ENCODE measurements around the gene MOV10L1. TPM values are rescaled to one million over a fixed set of nuclear protein-coding genes. Genes with fewer than 3 reads are reported as not detected.
A peak's percentile ranks its signal among the peaks of the same experiment; 100 is the strongest.
"Not testable (repeated sequence)": the region's sequence is repeated elsewhere in the genome, so short reads cannot be mapped to it uniquely, and the experiment has no call there.

MOV10L1 gene
- total and polyA plus RNA-seq, 5 donors from 2014 or later, result not detected

DNA sequence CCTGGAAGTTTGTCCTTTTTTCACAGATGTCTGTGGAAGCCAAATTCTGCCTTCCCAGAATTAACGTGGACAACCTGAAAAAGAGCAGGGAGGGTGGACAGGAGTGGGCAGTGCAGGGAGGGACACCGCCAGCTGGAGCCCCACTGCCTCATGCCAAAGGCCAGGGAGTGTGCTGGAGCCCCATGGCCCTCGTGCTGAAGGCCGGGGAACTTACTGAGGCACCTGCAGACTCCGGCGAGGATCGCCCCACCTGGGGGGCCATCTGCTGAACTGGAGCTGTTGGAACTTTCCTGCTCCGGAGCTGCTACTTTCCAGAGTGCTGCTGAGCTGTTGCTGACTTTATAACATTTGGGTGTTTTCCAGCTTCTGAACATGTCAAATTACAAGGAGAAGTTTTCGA lies 35.2 kb downstream of the MOV10L1 start:
- H3K27me3 Mint-ChIP-seq, result peaks cover 35% of the 10 kb centered on the region
- peaks cover 2 to 31% (median 9%) of the 10 kb centered on the region in 7 donors for H3K9me3 Mint-ChIP-seq
- peaks cover 13 to 15% of the 10 kb centered on the region in 2 experiments for H3K9me3 ChIP-seq (ENCODE audit: control insufficient read depth in 2 of 2, low read length in 2 of 2)
- ATAC-seq (ENCODE audit: low read depth in 2 of 2) (no peak), DNase-seq (no peak)
- H3K4me3 Mint-ChIP-seq, result no peak overlapping the region
- H3K4me3 ChIP-seq (ENCODE audit: low read depth, low read length), result no peak overlapping the region
- H3K27ac Mint-ChIP-seq, result no peak overlapping the region
- H3K27ac ChIP-seq (ENCODE audit: insufficient read depth, low read length, poor library complexity, severe bottlenecking), result no peak overlapping the region
- peaks cover 3% of the 10 kb centered on the region for H3K27me3 ChIP-seq (ENCODE audit: control insufficient read depth, insufficient read depth, low read length)
- no peaks in the 10 kb centered on the region for H3K4me1 Mint-ChIP-seq
- peaks cover 11% of the 10 kb centered on the region for H3K36me3 Mint-ChIP-seq
- no peaks in the 10 kb centered on the region for H3K36me3 ChIP-seq (ENCODE audit: control insufficient read depth, insufficient read depth, low read length)
- no peaks in the 10 kb centered on the region for H3K4me1 ChIP-seq (ENCODE audit: control insufficient read depth, insufficient read depth, low read length, poor library complexity, severe bottlenecking)

DNA sequence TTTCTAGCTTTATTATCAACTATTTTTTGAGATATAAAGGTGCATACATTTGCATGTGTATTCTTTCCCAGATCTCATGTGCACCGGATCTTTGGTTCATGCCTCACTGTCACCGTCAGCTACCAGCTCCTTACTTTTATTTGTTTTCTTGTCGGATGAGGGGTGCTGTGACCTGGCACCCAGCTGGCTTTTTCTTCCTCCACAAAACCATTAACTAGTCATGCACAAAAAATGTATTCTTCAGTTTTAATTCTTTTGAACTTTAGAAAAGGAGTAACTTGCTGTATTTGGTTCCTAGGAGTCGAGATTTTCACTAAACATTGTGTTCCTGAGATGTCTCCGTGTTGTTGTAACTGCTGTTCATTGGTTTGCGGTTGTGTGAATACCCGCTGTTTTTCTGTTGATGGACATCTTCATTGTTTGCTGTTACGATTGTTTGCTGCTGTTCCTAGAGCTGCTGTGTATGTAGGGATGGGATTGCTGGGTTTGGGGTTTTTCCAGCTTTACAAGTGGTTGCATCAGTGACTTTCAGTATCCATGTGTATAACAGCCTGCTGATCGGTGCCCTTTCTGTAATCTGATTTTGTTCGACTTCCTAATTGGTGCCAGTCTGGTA lies 39.4 kb downstream of the MOV10L1 start:
- Histone ChIP-seq H3K36me3 (ENCODE audit: control insufficient read depth, insufficient read depth, low read length) (no peaks in the 10 kb centered on the region), H3K27me3 (ENCODE audit: control insufficient read depth, insufficient read depth, low read length) (peaks cover 6% of the 10 kb centered on the region), H3K4me3 (ENCODE audit: low read depth, low read length) (no peak overlapping the region), H3K4me1 (ENCODE audit: control insufficient read depth, insufficient read depth, low read length, poor library complexity, severe bottlenecking) (no peaks in the 10 kb centered on the region), H3K9me3 (ENCODE audit: control insufficient read depth in 2 of 2, low read length in 2 of 2) (no peaks in the 10 kb centered on the region), H3K27ac (ENCODE audit: insufficient read depth, low read length, poor library complexity, severe bottlenecking) (no peak overlapping the region)
- Mint-ChIP-seq H3K4me3 (no peak overlapping the region), H3K4me1 (no peaks in the 10 kb centered on the region), H3K27ac (no peak overlapping the region), H3K27me3 (peaks cover 36% of the 10 kb centered on the region), H3K36me3 (peaks cover 3% of the 10 kb centered on the region), H3K9me3 (peaks cover under 1 to 7% (median 2%) of the 10 kb centered on the region in 7 donors)
- no peak for ATAC-seq (ENCODE audit: low read depth in 2 of 2)
- no peak for DNase-seq

DNA sequence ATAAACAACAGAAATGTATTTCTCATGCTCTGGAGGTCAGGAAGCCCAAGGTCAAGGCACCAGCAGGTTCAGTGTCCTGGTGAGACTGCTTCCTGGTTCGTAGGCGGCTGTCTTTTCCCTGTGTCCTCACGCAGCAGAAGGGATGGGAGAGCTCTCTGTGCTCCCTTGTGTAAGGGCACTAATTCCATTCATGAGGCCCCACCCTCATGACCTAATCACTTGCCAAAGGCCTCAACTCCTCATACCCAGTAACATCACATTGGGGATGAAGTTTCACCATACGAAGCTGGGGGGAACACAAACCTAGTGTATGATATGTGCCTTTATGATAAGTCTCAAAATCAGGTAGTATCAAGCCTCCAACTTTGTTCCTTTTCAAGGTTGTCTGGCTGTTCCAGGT lies 42.1 kb downstream of the MOV10L1 start:
- no peaks in the 10 kb centered on the region for H3K36me3 Mint-ChIP-seq
- H3K9me3 Mint-ChIP-seq, result peaks cover 0 to 2% (median 0%) of the 10 kb centered on the region in 7 donors
- peaks cover 13% of the 10 kb centered on the region for H3K27me3 ChIP-seq (ENCODE audit: control insufficient read depth, insufficient read depth, low read length)
- no peaks in the 10 kb centered on the region for H3K36me3 ChIP-seq (ENCODE audit: control insufficient read depth, insufficient read depth, low read length)
- H3K27me3 Mint-ChIP-seq, result peaks cover 44% of the 10 kb centered on the region
- no peak overlapping the region for H3K27ac ChIP-seq (ENCODE audit: insufficient read depth, low read length, poor library complexity, severe bottlenecking)
- no peak overlapping the region for H3K4me3 Mint-ChIP-seq
- H3K4me1 Mint-ChIP-seq, result no peaks in the 10 kb centered on the region
- no peaks in the 10 kb centered on the region for H3K9me3 ChIP-seq (ENCODE audit: control insufficient read depth in 2 of 2, low read length in 2 of 2)
- no peaks in the 10 kb centered on the region for H3K4me1 ChIP-seq (ENCODE audit: control insufficient read depth, insufficient read depth, low read length, poor library complexity, severe bottlenecking)
- H3K4me3 ChIP-seq (ENCODE audit: low read depth, low read length), result no peak overlapping the region
- DNase-seq, result no peak
- no peak overlapping the region for H3K27ac Mint-ChIP-seq
- no peak for ATAC-seq (ENCODE audit: low read depth in 2 of 2)

DNA sequence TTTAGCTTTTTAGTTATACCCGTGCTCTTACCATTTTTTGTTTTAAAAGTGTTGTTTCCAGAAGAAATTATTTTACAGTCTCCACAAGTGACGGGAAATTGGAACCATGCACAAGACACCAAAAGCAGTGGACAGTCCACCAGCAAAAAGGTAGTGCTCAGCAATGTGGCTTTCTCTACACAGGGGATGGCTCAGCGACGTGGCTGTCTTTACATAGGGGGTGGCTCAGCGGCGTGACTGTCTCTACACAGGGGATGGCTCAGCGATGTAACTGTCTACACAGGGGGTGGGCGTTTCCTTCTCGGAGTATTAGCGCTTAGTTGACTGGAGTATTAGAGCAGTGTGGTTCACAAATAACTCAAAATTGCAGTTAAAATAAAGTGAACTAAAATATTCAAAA lies 44.7 kb downstream of the MOV10L1 start:
- Mint-ChIP-seq H3K27me3 (peaks cover 41% of the 10 kb centered on the region), H3K4me1 (no peaks in the 10 kb centered on the region), H3K9me3 (peaks cover 0 to 2% (median 0%) of the 10 kb centered on the region in 7 donors), H3K4me3 (no peak overlapping the region), H3K36me3 (no peaks in the 10 kb centered on the region), H3K27ac (no peak overlapping the region)
- ATAC-seq (ENCODE audit: low read depth in 2 of 2), result no peak
- Histone ChIP-seq H3K27me3 (ENCODE audit: control insufficient read depth, insufficient read depth, low read length) (peaks cover 13% of the 10 kb centered on the region), H3K4me3 (ENCODE audit: low read depth, low read length) (no peak overlapping the region), H3K9me3 (ENCODE audit: control insufficient read depth in 2 of 2, low read length in 2 of 2) (no peaks in the 10 kb centered on the region), H3K27ac (ENCODE audit: insufficient read depth, low read length, poor library complexity, severe bottlenecking) (no peak overlapping the region), H3K36me3 (ENCODE audit: control insufficient read depth, insufficient read depth, low read length) (no peaks in the 10 kb centered on the region), H3K4me1 (ENCODE audit: control insufficient read depth, insufficient read depth, low read length, poor library complexity, severe bottlenecking) (no peaks in the 10 kb centered on the region)
- no peak for DNase-seq

GRCh38 chr22:50136581-50137015 lies 46.8 kb downstream of the MOV10L1 start:
- peaks cover 13% of the 10 kb centered on the region for H3K27me3 ChIP-seq (ENCODE audit: control insufficient read depth, insufficient read depth, low read length)
- Mint-ChIP-seq H3K27me3 (peaks cover 41% of the 10 kb centered on the region), H3K9me3 (peaks cover 0 to 1% (median 0%) of the 10 kb centered on the region in 7 donors), H3K27ac (no peak overlapping the region), H3K36me3 (no peaks in the 10 kb centered on the region), H3K4me1 (no peaks in the 10 kb centered on the region), H3K4me3 (no peak overlapping the region)
- no peak for DNase-seq
- H3K4me1 ChIP-seq (ENCODE audit: control insufficient read depth, insufficient read depth, low read length, poor library complexity, severe bottlenecking), result no peaks in the 10 kb centered on the region
- no peaks in the 10 kb centered on the region for H3K36me3 ChIP-seq (ENCODE audit: control insufficient read depth, insufficient read depth, low read length)
- no peak overlapping the region for H3K27ac ChIP-seq (ENCODE audit: insufficient read depth, low read length, poor library complexity, severe bottlenecking)
- H3K9me3 ChIP-seq (ENCODE audit: control insufficient read depth in 2 of 2, low read length in 2 of 2), result no peaks in the 10 kb centered on the region
- no peak for ATAC-seq (ENCODE audit: low read depth in 2 of 2)
- H3K4me3 ChIP-seq (ENCODE audit: low read depth, low read length), result no peak overlapping the region

- H3K4me1 Mint-ChIP-seq; H3K4me1 ChIP-seq (ENCODE audit: control insufficient read depth, insufficient read depth, low read length, poor library complexity, severe bottlenecking); H3K9me3 Mint-ChIP-seq; H3K36me3 Mint-ChIP-seq; H3K36me3 ChIP-seq (ENCODE audit: control insufficient read depth, insufficient read depth, low read length); H3K27me3 ChIP-seq (ENCODE audit: control insufficient read depth, insufficient read depth, low read length); DNase-seq; ATAC-seq (ENCODE audit: low read depth in 2 of 2); H3K9me3 ChIP-seq (ENCODE audit: control insufficient read depth in 2 of 2, low read length in 2 of 2); H3K4me3 Mint-ChIP-seq; H3K4me3 ChIP-seq (ENCODE audit: low read depth, low read length); H3K27ac Mint-ChIP-seq; H3K27ac ChIP-seq (ENCODE audit: insufficient read depth, low read length, poor library complexity, severe bottlenecking): not testable (repeated sequence)
- H3K27me3 Mint-ChIP-seq, result peaks cover 44% of the 10 kb centered on the region
These were observed 47.5 kb downstream of the MOV10L1 start for GRCh38 chr22:50137277-50137676.

GRCh38 chr22:50138041-50138440 lies 48.2 kb downstream of the MOV10L1 start:
- H3K36me3 Mint-ChIP-seq, result peaks cover 3% of the 10 kb centered on the region
- Histone ChIP-seq H3K27me3 (ENCODE audit: control insufficient read depth, insufficient read depth, low read length) (peaks cover 7% of the 10 kb centered on the region), H3K4me3 (ENCODE audit: low read depth, low read length) (no peak overlapping the region), H3K4me1 (ENCODE audit: control insufficient read depth, insufficient read depth, low read length, poor library complexity, severe bottlenecking) (no peaks in the 10 kb centered on the region), H3K9me3 (ENCODE audit: control insufficient read depth in 2 of 2, low read length in 2 of 2) (no peaks in the 10 kb centered on the region), H3K27ac (ENCODE audit: insufficient read depth, low read length, poor library complexity, severe bottlenecking) (no peak overlapping the region), H3K36me3 (ENCODE audit: control insufficient read depth, insufficient read depth, low read length) (no peaks in the 10 kb centered on the region)
- no peak for DNase-seq
- no peak overlapping the region for H3K4me3 Mint-ChIP-seq
- no peak overlapping the region for H3K27ac Mint-ChIP-seq
- no peak for ATAC-seq (ENCODE audit: low read depth in 2 of 2)
- peaks cover 44% of the 10 kb centered on the region for H3K27me3 Mint-ChIP-seq
- peaks cover 0 to 1% (median 0%) of the 10 kb centered on the region in 7 donors for H3K9me3 Mint-ChIP-seq
- H3K4me1 Mint-ChIP-seq, result no peaks in the 10 kb centered on the region

- Mint-ChIP-seq H3K4me3 (peak overlapping the region in 1 of 4 donors; percentile 13), H3K27ac (no peak overlapping the region), H3K36me3 (peaks cover 3% of the 10 kb centered on the region), H3K27me3 (peaks cover 39% of the 10 kb centered on the region), H3K4me1 (no peaks in the 10 kb centered on the region), H3K9me3 (peaks cover 0 to 1% (median 0%) of the 10 kb centered on the region in 7 donors)
- H3K4me1 ChIP-seq (ENCODE audit: control insufficient read depth, insufficient read depth, low read length, poor library complexity, severe bottlenecking), result no peaks in the 10 kb centered on the region
- DNase-seq (no peak), ATAC-seq (ENCODE audit: low read depth in 2 of 2) (no peak)
- H3K27ac ChIP-seq (ENCODE audit: insufficient read depth, low read length, poor library complexity, severe bottlenecking), result no peak overlapping the region
- no peaks in the 10 kb centered on the region for H3K36me3 ChIP-seq (ENCODE audit: control insufficient read depth, insufficient read depth, low read length)
- H3K27me3 ChIP-seq (ENCODE audit: control insufficient read depth, insufficient read depth, low read length), result peaks cover 7% of the 10 kb centered on the region
- H3K4me3 ChIP-seq (ENCODE audit: low read depth, low read length), result no peak overlapping the region
- H3K9me3 ChIP-seq (ENCODE audit: control insufficient read depth in 2 of 2, low read length in 2 of 2), result no peaks in the 10 kb centered on the region
These were observed 49.2 kb downstream of the MOV10L1 start for GRCh38 chr22:50138988-50139387.
